NCI-H82 (cell line): ENCODE results near the gene PBLD.
"Not testable (repeated sequence)": the region's sequence is repeated elsewhere in the genome, so short reads cannot be mapped to it uniquely, and the experiment has no call there.

ENCODE experiments used
- DNase-seq: peaks from one replicate; lab custom pipeline; 2025; lab: John Stamatoyannopoulos, UW

PBLD gene

DNA sequence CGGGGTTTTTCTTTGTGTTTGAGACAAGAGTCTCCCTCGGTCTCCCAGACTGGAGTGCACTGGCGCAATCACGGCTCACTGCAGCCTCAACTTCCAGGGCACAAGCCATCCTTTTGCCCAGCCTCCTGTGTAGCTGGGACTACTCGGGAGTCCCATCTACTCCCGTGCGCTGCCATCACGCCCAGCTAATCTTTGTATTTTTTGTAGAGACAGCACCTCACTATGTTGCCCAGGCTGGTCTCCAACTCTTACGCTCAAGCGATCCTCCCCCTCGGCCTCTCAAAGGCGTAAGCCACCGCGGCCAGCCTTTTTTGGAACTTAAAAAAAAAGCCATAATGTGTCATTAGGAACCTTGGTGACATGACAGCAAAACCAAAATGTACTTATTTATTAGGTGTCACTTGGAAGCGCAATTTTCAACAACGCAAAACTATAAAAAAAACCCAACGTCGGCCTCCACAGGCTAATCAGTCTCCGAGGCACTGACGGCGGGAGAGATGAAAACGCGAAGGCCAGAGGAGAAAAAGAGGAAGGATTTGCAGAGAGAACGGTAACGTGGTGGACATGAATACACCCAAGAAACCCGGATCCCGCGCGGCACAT is 1.8 kb downstream of the PBLD start:
- DNase-seq = peak; percentile 53

DNA sequence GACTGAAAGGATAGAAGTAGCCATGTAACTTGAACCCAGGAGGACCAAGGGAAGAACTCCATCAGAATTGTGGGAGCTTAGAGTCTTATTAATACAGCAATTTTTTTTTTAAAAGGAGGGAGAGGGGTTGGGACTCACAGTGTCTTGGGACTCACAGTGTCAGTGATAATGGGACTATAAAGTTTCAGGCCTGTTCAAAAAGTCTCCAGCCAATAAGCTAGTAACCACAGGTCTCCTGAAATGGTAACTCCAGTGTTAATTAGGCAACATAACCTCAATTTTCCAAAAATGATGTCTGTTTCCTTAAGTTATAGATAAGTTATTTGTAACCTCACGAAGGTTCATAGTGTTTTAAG is 3.2 kb downstream of the PBLD start:
- DNase-seq = peak; percentile 20

DNA sequence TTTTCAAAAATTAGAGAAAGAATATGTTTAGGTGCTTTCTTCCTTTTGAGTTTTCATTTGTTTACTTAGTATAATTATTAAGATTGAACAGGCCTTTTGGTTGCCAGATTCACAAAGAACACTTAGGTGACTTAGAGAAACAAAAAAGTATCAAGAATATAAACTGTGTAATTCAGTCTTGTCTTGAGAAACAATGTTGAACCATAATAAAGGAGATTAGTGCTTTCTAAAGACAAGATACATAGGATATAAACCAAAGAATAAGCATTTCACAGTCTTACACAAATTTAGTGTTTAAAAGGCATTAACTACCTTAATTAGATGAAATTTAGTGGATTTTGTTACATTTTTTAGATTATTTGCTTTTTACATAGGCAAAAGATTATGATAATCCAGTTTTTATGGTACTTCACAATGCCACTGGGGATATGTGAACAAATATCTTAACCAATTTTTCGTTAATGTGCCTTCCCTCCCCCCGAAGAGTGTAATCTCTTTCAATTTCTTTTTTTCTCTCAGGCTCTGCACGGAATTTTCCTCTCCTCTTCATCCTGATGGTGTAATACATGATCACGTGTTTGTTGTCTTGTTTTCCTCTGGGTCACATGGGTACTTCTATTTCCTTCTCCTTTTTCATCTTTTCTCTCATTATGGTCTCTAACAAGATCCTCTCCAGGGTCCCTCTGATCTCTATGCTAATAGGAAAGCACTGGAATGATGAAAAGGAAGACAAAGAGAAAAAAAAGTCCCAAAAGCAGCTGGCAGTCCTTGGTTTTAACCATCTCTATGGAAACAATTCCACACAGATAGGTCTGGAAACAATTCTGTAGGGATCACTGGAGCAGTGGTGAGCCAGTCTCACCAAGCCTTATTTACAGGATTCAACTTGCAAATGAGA is 4.6 kb downstream of the PBLD start:
- DNase-seq = peak; percentile 25

DNA sequence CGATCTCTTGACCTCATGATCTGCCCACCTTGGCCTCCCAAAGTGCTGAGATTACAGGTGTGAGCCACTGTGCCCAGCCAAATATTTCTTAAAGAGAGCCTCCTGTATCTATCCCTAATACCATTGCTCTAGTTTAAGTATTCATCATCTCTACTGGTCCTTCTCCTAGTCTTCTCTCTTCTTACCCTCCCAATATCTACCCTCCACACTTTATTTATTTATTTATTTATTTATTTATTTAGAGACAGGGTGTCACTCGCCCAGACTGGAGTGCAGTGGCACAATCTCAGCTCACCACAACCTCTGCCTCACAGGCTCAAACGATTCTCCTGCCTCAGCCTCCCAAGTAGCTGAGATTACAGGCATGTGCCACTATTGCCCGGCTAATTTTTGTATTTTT is 8.3 kb downstream of the PBLD start:
- not testable (repeated sequence) for DNase-seq

DNA sequence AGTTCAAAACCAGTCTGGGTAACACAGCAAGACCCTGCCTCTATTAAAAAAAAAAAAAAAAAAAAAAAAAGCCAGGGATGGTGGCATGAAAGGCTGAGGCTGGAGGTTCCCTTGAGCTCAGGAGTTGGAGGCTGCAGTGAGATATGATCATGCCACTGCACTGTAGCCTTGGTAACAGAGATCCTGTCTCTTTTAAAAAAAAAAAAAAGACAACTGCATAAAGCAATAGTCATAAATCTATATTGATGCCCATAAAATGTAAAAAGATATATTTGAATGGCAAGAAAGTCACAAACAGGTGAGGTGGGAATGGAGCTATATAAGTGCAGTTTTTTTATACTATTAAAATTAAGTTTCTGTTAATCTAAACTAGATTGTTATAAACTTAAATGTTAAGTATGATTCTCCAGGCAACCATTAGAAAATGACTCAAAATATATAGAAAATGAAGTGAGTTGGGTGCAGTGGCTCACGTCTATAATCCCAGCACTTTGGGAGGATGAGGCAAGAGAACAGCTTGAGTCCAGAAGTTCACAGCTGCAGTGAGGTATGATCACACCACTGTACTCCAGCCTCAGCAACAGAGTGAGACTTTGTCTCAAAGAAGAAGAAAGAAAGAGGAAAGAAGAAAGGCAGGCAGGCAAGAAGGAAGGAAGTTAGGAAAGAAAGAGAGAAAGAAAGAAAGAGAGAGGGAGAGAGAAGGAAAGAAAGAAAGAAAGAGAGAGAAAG is 14.2 kb downstream of the PBLD start:
- no peak for DNase-seq

DNA sequence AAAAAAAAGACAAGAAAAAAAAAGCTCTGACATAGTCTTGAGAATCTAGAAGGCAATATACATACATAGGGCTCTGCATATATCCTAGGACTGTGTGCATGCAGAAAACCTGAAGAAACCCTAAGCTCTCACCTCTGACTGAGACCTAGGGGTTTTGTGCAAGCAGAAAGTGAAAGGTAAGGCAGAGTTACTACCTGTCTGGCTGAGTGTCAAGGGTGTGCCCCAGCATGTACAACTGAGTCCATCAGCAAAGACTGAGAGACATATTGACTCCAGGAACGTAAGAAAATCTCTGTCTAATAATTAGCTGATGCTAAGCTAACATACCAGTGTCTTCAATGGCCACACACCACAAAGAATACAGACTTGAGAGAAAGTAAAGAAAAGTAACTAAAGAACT is 17.1 kb downstream of the PBLD start:
- no peak for DNase-seq

DNA sequence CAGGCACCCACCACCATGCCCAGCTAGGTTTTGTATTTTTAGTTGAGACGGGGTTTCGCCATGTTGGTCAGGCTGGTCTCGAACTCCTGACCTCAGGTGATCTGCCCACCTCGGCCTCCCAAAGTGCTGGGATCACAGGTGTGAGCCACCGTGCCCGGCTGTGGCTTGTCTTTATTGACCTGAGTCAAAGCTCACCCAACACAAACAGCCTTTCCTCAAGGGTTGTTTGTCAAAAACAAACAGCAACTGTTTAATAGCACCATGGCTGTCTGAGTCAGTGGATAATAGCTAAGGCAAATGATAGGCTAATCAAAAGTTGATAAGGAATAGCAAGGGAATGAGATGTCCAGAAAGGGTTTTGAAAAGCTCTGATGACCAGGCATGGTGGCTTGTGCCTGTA is 17.8 kb downstream of the PBLD start:
- not testable (repeated sequence) for DNase-seq

DNA sequence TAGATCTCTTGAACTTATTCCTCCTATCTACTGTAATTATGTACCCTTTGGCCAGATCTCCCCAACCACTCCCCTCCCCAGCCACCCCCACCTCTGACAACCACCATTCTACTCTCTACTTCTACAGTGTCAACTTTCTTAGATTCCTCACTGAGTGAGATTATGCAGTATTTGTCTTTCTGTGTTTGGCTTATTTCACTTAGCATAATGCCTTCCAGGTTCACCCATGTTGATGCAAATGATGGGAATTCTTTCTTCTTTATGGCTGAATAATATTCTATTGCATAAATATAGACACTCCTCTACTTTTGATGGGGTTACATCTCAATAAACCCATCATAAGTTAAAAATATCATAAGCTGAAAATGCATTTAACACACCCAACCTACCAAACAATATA is 22.2 kb downstream of the PBLD start:
- no peak for DNase-seq

DNA sequence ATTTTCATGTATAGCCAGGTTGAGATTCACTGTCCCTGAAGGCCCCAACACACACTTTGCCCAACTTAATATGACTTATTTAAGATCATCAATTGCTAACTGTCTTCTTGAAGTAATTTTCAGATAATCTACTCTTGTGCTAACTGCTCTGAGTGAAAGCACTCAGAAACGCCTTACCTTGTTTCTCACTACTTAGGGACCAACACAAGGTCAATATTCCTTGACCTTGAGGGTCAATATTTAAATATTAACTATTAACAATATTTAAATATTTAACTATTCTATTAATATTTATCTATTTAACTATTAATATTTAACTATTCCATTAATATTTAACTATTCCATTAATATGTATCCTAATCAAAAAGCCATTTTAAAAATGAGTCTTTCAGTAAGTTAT is 26.9 kb downstream of the PBLD start:
- no peak for DNase-seq

DNA sequence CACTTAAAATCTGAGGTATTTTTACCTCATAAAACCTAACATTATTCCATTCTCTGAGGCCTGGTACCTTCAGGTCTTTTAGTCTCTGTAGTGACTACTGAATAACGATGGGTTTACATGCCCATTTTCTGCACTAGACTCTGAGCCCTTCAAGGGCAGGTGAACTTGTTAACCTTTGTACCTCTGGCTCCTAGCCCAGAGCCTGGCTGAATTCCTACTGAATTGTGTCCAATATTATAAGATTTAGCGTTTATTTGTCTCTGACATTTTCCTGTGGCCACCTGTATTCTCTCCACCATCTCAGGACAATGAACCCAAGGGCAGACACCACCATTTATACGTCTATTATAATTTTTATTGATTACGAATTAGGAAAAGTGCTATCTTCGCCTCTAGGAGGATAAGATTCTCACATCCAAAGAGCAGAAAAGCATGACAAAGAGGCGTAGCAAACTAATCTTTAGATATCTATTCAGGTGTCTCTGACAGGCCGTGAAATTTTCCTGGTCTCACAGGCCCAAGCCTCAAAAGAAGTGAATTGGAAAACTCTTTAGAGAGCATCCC is 28.8 kb downstream of the PBLD start:
- DNase-seq = no peak

DNA sequence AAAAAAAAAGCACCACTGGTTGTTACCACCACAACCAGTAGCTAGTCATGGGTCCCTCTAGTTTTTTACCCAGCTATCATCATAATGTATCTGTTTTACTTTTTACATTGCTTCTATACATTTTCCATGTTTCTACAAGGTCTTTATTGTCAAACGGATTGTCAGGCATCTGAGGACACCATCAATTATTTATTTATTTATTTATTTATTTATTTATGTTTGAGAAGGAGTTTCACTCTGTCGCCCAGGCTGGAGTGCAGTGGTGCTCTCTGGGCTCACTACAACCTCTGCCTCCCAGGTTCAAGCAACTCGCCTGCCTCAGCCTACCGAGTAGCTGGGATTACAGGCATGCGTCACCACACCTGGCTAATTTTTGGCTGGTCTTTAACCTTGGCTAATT is 29.9 kb downstream of the PBLD start:
- no peak for DNase-seq

DNA sequence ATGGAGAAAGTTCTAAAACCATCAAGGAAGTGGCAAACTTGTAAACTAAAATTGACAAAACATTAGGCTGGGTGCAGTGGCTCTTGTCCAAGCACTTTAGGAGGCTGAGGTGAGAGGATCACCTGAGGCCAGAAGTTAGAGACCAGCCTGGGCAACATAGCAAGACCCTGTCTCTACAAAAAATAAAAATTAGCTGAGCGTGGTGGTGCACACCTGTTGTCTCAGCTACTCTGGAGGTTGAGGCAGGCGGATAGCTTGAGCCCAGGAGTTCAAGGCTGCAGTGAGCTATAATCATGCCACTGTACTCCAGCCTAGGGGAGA is 30.3 kb downstream of the PBLD start:
- no peak for DNase-seq

DNA sequence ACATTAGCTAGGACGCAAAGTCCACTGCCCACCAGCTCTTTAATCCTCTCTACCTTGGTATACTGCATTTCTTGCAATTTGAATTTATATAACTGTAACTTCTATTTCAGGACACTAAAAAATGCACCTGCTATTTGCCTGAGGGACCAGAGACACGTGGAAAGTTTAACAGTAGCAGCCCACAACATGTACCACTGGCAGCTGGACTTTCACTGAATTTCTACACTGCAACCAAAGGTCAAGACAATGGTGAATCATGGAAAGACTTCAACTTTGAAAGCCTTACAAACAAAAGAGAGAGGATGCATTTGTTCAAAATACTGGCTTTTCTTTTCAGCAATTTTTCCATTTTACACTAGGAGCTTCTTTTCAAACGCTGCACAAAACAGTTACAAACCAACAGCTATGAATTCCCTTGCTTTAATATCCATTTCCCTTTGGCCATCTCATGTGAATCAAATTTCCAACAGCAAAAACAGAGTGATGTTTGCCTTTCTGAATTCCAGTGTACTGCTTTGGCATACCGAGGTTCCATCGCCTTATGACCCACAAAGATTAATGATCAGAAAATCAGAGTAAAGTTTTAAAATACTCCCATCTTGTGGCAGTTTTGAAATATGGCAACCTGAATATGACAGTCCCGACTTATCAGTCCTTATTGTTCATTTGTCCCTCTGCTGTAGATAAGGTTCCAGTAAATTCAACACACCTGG is 30.8 kb downstream of the PBLD start:
- peak; percentile 80 for DNase-seq

DNA sequence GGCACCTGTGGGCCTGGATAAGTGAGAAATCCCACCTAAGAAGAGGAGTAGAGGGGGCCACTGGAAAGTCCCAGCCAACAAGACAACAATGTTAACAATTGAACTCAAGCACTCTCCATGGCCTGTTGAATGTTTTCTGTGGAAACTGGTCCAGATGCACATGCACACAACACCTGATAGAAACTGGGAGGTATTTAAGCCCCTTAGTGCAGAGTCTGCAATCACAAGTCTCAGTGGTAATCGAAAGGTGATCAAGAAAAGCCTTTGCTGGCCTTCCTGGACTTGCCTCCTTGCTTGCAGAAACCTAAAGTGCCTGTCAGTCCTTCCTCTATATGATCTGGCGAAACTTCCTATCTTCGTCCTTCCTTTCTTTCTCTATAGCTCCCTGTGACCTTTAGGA is 31.4 kb downstream of the PBLD start:
- DNase-seq = peak; percentile 17

DNA sequence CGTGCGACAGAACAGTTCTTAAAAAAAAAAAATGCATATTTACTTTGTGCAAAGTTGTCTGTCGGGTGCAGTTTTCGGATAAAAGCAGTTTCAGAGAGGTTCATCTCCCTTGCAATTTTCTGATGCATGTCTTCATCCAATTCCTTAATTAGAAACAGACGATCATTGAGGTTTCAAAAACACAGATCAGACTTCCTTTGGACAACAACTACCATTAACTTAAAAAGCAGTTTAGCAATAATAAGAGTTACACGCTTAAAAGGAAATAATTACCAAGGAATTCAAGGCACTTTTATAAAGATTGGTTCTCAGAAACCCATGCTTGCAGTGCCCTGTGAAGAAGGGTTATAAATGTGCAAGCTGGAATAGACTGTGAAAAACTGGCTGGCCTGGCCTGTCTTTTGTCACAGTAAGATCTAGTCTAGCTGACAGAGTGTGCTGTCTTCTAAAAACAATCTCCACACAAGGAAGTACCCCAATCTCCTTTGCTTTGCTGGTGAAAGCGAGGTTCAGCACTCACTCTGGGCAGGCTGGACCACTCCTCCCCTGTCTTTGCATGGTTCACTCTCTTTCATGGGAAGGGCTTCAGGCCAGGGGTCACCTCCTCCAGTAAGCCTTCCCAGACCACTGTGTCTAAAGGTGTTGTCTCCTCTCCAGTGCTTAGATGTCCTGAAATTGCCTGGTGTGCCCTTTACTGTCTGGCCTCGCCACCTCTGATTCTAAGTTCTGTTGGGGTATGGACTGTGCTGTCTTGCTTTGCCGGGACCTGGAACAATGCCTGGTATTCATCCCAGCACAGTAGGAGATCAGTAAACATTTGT is 35.7 kb downstream of the PBLD start:
- no peak for DNase-seq

DNA sequence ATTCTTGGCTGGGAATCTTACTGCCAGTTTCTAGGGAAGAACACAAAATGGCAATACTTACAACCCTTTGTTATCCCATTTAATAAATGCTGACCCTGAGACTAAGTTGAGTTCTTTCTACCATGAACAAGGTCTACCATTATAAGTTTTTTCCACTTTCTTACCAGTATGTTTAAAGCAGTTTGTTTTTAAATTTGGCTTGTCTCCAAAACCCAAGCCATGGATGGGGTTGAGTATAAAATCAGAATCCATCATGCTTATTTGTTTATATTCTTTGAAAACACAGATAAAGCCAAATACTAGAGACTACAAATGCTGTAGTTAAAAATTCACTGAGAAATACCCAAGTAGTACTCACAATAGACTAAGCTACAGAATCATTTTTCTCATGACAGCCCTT is 42.0 kb downstream of the PBLD start:
- DNase-seq = no peak

DNA sequence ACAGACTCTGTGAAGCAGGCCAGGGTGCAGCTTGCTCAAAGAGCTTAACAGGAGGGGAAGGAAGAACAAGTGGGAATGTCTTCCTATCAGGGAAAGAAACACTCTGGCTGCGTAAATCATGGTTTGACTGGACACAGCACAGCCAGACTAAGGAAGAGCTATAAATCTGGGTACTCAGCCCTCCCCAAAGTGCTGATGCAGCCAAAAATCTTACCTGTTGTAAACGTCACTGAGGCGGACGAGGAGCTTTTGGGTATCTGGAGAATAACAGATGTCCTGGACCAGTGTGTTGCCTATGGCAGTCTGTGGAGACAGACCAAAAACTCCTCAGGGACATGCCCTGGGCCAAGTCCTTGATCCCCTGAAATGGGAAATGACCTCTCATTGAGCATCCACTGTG is 44.0 kb downstream of the PBLD start:
- DNase-seq = no peak

DNA sequence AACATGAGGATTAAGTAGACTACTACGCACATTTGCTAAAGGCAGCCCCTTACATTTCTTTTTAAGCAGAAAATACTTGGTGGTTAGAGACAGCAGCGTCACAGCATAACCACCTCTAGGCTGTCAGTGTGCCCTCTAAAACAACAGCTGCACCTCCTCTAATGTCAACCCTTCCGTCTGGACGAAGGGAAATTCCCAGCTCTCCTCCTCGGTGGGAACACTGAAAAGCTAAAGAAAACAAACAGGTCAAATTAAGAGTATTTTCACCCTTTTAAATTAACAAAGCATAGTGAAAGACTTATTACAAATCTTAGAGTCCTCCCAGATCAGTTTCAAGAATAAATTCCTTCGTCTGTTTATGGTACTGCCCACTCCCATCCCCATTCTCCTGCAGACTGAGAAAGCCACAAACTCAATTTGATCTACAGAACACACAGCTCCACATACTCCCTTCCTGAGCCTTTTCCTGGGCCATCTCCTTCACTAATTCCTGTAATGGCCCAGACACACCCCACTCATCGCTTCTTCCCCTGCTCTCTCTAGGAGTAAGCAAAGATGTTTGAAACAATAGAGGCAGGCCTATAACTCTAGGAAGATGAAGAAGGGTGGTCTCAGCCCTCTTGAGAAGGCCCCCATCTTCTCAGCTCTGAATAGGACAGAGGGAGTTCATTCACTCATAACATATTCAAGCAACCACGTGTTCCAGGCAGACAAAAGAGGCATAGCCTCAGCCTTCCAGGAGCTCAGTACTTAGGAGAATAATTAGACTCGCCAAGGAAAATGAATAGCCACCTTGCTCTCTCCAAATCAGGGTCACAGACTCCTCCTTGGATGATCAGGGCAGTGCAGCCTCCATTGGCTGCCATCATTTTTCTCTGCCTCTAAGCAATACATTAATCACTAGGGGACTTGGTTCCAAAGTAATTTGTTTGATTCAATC is 48.4 kb downstream of the PBLD start:
- DNase-seq = no peak

DNA sequence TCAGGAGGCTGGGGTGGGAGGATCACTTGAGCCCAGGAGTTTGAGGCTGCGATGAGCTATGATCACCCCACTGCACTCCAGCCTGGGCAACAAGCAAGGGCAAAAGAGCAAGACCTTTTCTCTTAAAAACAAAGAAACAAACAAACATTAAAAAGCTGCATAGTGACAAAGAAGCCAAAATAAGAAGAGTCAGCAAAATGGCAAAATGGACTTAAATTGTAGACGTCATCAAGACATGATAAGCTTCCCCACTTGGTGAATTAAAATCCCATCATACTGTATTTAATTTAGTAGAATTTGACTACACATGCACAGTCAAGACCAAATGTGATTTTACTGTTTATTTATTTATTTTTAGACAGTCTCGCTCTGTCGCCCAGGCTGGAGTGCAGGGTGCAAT is 52.0 kb downstream of the PBLD start:
- DNase-seq = no peak
